Measurements from ENCODE around the gene CCDC136.

CCDC136 gene

GRCh38 chr7:128843938-128844621 is 52.3 kb downstream of the CCDC136 start:
- no peak for TF ChIP-seq TCF12 (IDR thresholded peaks at IDR 0.05; ENCODE audit: low read depth)
- TF ChIP-seq EGR1 (IDR thresholded peaks at IDR 0.05), result no peak
- no peak for TF ChIP-seq CREB1 (IDR thresholded peaks at IDR 0.05; ENCODE audit: low read depth)
- TF ChIP-seq NFIC (IDR thresholded peaks at IDR 0.05), result no peak
- TF ChIP-seq, protein P1, sequence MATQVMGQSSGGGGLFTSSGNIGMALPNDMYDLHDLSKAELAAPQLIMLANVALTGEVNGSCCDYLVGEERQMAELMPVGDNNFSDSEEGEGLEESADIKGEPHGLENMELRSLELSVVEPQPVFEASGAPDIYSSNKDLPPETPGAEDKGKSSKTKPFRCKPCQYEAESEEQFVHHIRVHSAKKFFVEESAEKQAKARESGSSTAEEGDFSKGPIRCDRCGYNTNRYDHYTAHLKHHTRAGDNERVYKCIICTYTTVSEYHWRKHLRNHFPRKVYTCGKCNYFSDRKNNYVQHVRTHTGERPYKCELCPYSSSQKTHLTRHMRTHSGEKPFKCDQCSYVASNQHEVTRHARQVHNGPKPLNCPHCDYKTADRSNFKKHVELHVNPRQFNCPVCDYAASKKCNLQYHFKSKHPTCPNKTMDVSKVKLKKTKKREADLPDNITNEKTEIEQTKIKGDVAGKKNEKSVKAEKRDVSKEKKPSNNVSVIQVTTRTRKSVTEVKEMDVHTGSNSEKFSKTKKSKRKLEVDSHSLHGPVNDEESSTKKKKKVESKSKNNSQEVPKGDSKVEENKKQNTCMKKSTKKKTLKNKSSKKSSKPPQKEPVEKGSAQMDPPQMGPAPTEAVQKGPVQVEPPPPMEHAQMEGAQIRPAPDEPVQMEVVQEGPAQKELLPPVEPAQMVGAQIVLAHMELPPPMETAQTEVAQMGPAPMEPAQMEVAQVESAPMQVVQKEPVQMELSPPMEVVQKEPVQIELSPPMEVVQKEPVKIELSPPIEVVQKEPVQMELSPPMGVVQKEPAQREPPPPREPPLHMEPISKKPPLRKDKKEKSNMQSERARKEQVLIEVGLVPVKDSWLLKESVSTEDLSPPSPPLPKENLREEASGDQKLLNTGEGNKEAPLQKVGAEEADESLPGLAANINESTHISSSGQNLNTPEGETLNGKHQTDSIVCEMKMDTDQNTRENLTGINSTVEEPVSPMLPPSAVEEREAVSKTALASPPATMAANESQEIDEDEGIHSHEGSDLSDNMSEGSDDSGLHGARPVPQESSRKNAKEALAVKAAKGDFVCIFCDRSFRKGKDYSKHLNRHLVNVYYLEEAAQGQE (IDR thresholded peaks at IDR 0.05; ENCODE audit: low read depth), result no peak
- no peak for TF ChIP-seq TAF1 (IDR thresholded peaks at IDR 0.05; ENCODE audit: low read depth)
- no peak for TF ChIP-seq YY1 (IDR thresholded peaks at IDR 0.05; ENCODE audit: low read depth)
- TF ChIP-seq, protein P2, sequence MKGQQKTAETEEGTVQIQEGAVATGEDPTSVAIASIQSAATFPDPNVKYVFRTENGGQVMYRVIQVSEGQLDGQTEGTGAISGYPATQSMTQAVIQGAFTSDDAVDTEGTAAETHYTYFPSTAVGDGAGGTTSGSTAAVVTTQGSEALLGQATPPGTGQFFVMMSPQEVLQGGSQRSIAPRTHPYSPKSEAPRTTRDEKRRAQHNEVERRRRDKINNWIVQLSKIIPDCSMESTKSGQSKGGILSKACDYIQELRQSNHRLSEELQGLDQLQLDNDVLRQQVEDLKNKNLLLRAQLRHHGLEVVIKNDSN (IDR thresholded peaks at IDR 0.05), result no peak
- no peak for TF ChIP-seq EP300 (IDR thresholded peaks at IDR 0.05; ENCODE audit: borderline replicate concordance)
- no peak for TF ChIP-seq RAD21 (IDR thresholded peaks at IDR 0.05; ENCODE audit: low read depth)
- TF ChIP-seq, protein P3, sequence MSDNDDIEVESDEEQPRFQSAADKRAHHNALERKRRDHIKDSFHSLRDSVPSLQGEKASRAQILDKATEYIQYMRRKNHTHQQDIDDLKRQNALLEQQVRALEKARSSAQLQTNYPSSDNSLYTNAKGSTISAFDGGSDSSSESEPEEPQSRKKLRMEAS (IDR thresholded peaks at IDR 0.05), result no peak
- no peak for TF ChIP-seq CEBPB (IDR thresholded peaks at IDR 0.05)
- no peak for TF ChIP-seq TEAD4 (IDR thresholded peaks at IDR 0.05)
- no peak for TF ChIP-seq ZBTB7A (IDR thresholded peaks at IDR 0.05; ENCODE audit: low read depth)
- no peak for TF ChIP-seq FOXM1 (IDR thresholded peaks at IDR 0.05; ENCODE audit: borderline replicate concordance, low read depth)

GRCh38 chr7:128844777-128845311 is 53.1 kb downstream of the CCDC136 start:
- TF ChIP-seq TCF12 (IDR thresholded peaks at IDR 0.05; ENCODE audit: low read depth), result no peak

GRCh38 chr7:128845475-128845874 is 53.7 kb downstream of the CCDC136 start:
- no peak for TF ChIP-seq TAF1 (IDR thresholded peaks at IDR 0.05; ENCODE audit: low read depth)
- TF ChIP-seq, protein P3 (IDR thresholded peaks at IDR 0.05), result no peak

GRCh38 chr7:128845987-128846386 is 54.2 kb downstream of the CCDC136 start:
- TF ChIP-seq, protein P3 (IDR thresholded peaks at IDR 0.05), result no peak
- TF ChIP-seq YY1 (IDR thresholded peaks at IDR 0.05; ENCODE audit: low read depth) (no peak), TAF1 (IDR thresholded peaks at IDR 0.05; ENCODE audit: low read depth) (no peak), TCF12 (IDR thresholded peaks at IDR 0.05; ENCODE audit: low read depth) (no peak), RAD21 (IDR thresholded peaks at IDR 0.05; ENCODE audit: low read depth) (no peak), NFIC (IDR thresholded peaks at IDR 0.05) (no peak), CEBPB (IDR thresholded peaks at IDR 0.05) (no peak), FOXM1 (IDR thresholded peaks at IDR 0.05; ENCODE audit: borderline replicate concordance, low read depth) (no peak)
- TF ChIP-seq, protein P1 (IDR thresholded peaks at IDR 0.05; ENCODE audit: low read depth), result no peak

GRCh38 chr7:128846781-128847444 is 55.1 kb downstream of the CCDC136 start:
- TF ChIP-seq, protein P3 (IDR thresholded peaks at IDR 0.05), result no peak
- no peak for TF ChIP-seq TEAD4 (IDR thresholded peaks at IDR 0.05)
- no peak for TF ChIP-seq EGR1 (IDR thresholded peaks at IDR 0.05)
- TF ChIP-seq CEBPB (IDR thresholded peaks at IDR 0.05), result no peak

GRCh38 chr7:128847721-128848211 is 56.0 kb downstream of the CCDC136 start:
- TF ChIP-seq ZBTB7A (IDR thresholded peaks at IDR 0.05; ENCODE audit: low read depth) (no peak), TAF1 (IDR thresholded peaks at IDR 0.05; ENCODE audit: low read depth) (no peak), CEBPB (IDR thresholded peaks at IDR 0.05) (no peak), TCF12 (IDR thresholded peaks at IDR 0.05; ENCODE audit: low read depth) (no peak), RAD21 (IDR thresholded peaks at IDR 0.05; ENCODE audit: low read depth) (no peak)
